BLaER1 (cell line): ENCODE data around the gene SKA2.

Source experiments
- H3K27ac ChIP-seq: shearing (Covaris generic); formaldehyde crosslinking; 2 replicates; pipeline ENCODE4 v1.8.1; 2022
- H3K27me3 ChIP-seq: shearing (Covaris generic); formaldehyde crosslinking; 2 replicates; pipeline ENCODE4 v1.8.1; 2022
- H3K36me3 ChIP-seq: shearing (Covaris generic); formaldehyde crosslinking; 2 replicates; pipeline ENCODE4 v1.8.1; 2022
- H3K4me1 ChIP-seq: shearing (Covaris generic); formaldehyde crosslinking; 2 replicates; pipeline ENCODE4 v1.8.1; 2022
- H3K4me2 ChIP-seq: shearing (Covaris generic); formaldehyde crosslinking; 2 replicates; pipeline ENCODE4 v1.8.1; 2022
- H3K4me3 ChIP-seq: shearing (Covaris generic); formaldehyde crosslinking; 2 replicates; pipeline ENCODE4 v1.8.1; 2022
- H3K9ac ChIP-seq: shearing (Covaris generic); formaldehyde crosslinking; 2 replicates; pipeline ENCODE4 v1.8.1; 2022
- H3K9me3 ChIP-seq: shearing (Covaris generic); formaldehyde crosslinking; 2 replicates; pipeline ENCODE4 v1.8.1; 2022
- H4K20me1 ChIP-seq: shearing (Covaris generic); formaldehyde crosslinking; 2 replicates; pipeline ENCODE4 v1.8.1; 2022
- Cebpa-rat ChIP-seq: shearing (Covaris generic); IDR thresholded peaks from 2 replicates; pipeline ENCODE4 v1.8.1; 2022

SKA2 gene

DNA sequence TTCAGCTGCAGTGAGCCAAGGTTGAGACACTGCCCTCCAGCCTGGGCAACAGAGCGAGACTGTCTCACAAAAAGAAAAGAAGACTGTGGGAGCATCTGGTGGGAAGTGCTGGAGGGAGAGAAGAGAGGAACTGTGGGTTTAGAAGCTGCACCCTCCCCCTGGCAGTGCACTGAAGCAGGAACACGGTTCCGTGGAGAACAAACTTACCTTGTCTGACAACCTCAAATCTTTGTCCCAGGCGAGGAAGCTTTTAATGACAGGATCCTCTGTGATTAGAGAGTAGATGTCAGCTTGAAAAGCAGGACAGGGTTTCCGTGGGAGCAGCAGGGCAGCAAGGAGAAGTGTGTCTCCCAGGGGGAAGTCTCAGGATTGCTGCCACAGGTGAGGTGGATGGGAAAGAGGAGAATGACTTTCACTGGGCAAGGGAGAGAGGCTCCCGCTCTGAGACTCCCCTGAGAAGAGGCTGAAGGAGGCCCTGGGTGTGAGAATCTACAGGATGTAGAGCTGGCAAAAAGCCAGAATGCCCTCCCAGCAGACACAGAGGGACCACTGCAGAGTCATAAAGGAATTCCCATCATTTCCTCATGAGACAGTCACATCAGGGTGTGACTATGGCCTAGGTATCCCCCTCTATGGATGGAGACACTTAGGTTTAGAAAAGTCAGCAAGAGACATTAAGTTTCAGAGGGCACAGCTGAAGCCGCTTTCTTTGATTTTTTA is 23.4 kb upstream of the SKA2 start:
- Histone ChIP-seq H3K9me3 (no peaks in the 10 kb centered on the region), H3K36me3 (peaks cover 85% of the 10 kb centered on the region), H3K4me3 (no peak overlapping the region), H3K4me2 (peak overlapping the region; percentile 49), H3K9ac (peak overlapping the region; percentile 13; the same call in 1 of the 2 replicates), H3K27me3 (no peaks in the 10 kb centered on the region), H3K4me1 (peaks cover 23% of the 10 kb centered on the region), H4K20me1 (peaks cover 8% of the 10 kb centered on the region; the same call in 1 of the 2 replicates), H3K27ac (0 out of 2 replicates have a peak overlapping the region, but pooled peaks have one; percentile 5)
- TF ChIP-seq Cebpa-rat, result no peak

DNA sequence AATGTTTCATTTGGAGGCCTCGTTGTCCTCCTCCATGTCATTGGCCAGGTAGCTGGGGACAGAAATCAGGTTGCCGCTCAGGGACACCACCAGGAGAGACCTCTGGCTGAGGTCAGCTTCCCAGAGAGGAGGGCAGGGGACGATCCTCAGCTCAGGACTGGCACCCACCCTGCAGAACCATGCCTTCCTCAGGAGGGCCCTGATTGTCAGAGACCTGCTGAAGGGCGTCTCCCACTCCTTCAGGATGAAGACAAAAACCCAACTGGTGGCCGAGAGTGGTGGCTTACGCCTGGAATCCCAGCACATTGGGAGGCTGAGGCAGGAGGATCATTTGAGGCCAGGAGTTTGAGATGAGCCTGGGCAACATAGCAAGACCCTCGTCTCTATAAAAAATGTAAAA is 20.1 kb upstream of the SKA2 start:
- H3K27ac ChIP-seq, result no peak overlapping the region
- H3K4me2 ChIP-seq, result no peak overlapping the region
- no peak overlapping the region for H3K4me3 ChIP-seq
- H3K9me3 ChIP-seq, result peaks cover 13% of the 10 kb centered on the region
- H3K27me3 ChIP-seq, result no peaks in the 10 kb centered on the region
- H3K4me1 ChIP-seq, result peaks cover 23% of the 10 kb centered on the region
- no peak overlapping the region for H3K9ac ChIP-seq
- no peak for TF ChIP-seq Cebpa-rat
- H3K36me3 ChIP-seq, result peaks cover 81% of the 10 kb centered on the region
- peaks cover 8% of the 10 kb centered on the region; the same call in 1 of the 2 replicates for H4K20me1 ChIP-seq

DNA sequence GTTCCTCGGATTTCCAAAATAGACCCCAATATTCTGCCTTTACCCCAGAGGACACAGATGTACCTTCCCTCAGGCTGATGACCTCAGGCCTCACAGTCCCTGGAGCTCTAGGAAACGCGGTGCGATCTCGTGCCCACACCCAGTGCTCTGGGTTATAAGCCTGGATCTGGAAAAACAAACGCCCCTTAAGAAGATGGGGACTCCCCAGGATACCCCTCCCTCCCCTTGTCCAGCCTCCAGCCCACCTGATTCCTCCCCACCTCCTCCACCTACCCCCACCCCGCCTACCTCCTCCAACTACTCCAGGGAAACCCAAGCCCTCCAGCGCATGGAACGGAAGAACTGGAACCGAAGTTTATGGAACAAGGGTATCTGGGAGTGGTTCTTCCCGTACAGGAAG is 19.7 kb upstream of the SKA2 start:
- no peak overlapping the region for H3K27ac ChIP-seq
- peaks cover 81% of the 10 kb centered on the region for H3K36me3 ChIP-seq
- H3K9me3 ChIP-seq, result peaks cover 13% of the 10 kb centered on the region
- no peak overlapping the region for H3K4me2 ChIP-seq
- no peak overlapping the region for H3K9ac ChIP-seq
- peaks cover 23% of the 10 kb centered on the region for H3K4me1 ChIP-seq
- no peak for TF ChIP-seq Cebpa-rat
- H3K4me3 ChIP-seq, result no peak overlapping the region
- H3K27me3 ChIP-seq, result no peaks in the 10 kb centered on the region
- peaks cover 8% of the 10 kb centered on the region; the same call in 1 of the 2 replicates for H4K20me1 ChIP-seq

DNA sequence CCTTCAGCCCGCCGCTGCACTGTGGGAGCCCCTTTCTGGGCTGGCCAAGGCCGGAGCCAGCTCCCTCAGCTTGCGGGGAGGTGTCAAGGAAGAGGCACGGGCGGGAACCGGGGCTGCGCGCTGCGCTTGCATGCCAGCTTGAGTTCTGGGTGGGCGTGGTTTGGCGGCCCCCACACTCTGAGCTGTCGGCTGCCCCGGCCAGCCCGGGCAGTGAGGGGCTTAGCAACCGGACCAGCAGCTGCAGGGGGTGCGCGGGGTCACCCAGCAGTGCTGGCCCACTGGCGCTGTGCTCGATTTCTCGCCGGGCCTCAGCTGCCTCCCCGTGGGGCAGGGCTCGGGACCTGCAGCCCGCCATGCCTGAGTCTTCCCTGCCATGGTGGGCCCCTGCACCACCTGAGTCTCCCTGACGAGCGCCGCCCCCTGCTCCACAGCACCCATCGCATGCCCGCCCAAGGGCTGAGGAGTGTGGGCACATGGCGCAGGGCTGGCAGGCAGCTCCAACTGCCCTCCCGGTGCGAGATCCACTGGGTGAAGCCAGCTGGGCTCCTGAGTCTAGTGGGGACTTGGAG is 17.5 kb upstream of the SKA2 start:
- no peaks in the 10 kb centered on the region for H3K27me3 ChIP-seq
- H3K4me2 ChIP-seq, result no peak overlapping the region
- no peak for TF ChIP-seq Cebpa-rat
- H3K4me1 ChIP-seq, result peaks cover 7% of the 10 kb centered on the region
- no peak overlapping the region for H3K27ac ChIP-seq
- H3K36me3 ChIP-seq, result peaks cover 91% of the 10 kb centered on the region
- H3K4me3 ChIP-seq, result no peak overlapping the region
- H3K9ac ChIP-seq, result no peak overlapping the region
- H4K20me1 ChIP-seq, result peaks cover 2% of the 10 kb centered on the region; the same call in 1 of the 2 replicates
- peaks cover 13% of the 10 kb centered on the region for H3K9me3 ChIP-seq

DNA sequence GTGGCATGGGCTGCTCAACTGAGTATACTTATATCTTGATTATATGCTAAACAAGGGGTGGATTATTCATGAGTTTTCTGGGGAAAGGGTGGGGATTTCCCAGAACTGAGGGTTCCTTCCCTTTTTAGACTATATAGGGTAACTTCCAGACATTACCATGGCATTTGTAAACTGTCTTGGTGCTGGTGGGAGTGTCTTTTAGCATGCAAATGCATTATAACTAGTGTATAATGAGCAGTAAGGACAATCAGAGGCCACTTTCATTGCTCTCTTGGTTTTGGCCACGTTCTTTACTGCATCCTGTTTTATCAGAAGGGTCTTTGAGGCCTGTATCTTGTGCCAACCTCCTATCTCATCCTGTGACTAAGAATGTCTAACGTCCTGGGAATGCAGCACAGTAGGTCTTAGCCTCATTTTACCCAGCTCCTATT is 12.6 kb upstream of the SKA2 start:
- peaks cover 7% of the 10 kb centered on the region for H3K9me3 ChIP-seq
- no peaks in the 10 kb centered on the region for H3K27me3 ChIP-seq
- H4K20me1 ChIP-seq, result peaks cover 5% of the 10 kb centered on the region; the same call in 1 of the 2 replicates
- H3K36me3 ChIP-seq, result peaks cover 64% of the 10 kb centered on the region
- TF ChIP-seq Cebpa-rat, result no peak
- no peaks in the 10 kb centered on the region for H3K4me1 ChIP-seq
- no peak overlapping the region for H3K4me3 ChIP-seq
- H3K27ac ChIP-seq, result no peak overlapping the region
- H3K9ac ChIP-seq, result no peak overlapping the region
- H3K4me2 ChIP-seq, result no peak overlapping the region

DNA sequence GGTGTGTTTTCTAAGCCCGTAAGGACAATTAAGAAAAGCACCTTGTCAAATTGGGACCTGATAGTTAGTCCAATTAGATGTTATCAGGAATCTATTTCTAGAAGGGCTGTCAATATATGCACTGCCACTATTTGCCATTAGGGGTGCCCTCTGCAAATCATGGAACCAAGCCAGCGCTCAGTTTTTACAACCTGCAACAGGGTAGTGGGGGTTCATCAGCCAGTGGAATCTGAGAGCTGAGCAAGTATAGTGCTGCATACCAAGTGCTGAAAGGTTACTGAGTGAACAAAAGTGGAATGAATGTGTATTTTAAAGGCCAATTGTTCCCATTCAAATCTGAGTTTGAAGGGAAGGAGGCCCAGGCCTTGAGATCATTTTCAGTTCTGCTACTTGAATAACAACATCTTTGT is 11.0 kb upstream of the SKA2 start:
- Histone ChIP-seq H3K9ac (no peak overlapping the region), H4K20me1 (0 out of 2 replicates have a peak, but pooled peaks cover 5% of the 10 kb centered on the region), H3K4me2 (peak overlapping the region; percentile 23; the same call in 1 of the 2 replicates), H3K36me3 (peaks cover 60% of the 10 kb centered on the region), H3K9me3 (no peaks in the 10 kb centered on the region), H3K27ac (no peak overlapping the region), H3K4me3 (no peak overlapping the region), H3K4me1 (no peaks in the 10 kb centered on the region), H3K27me3 (no peaks in the 10 kb centered on the region)
- no peak for TF ChIP-seq Cebpa-rat

DNA sequence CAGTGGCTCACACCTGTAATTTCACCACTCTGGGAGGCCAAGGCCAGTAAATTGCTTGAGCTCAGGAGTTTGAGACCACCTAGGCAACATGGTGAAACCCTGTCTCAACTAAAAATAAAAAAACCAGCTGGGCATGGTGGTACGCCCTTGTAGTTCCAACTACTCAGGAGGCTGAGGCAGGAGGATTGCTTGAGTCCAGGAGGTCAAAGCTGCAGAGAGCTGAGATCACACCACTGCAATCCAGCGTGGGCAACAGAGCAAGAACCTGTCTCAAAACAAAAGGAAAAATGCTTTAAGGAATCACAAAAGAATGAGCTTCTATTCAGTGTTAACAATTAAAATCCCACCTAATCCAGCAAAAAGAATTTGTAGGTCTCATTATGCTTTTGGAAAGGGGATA is 6.5 kb upstream of the SKA2 start:
- Histone ChIP-seq H3K4me3 (no peak overlapping the region), H3K36me3 (peaks cover 49% of the 10 kb centered on the region), H3K9me3 (no peaks in the 10 kb centered on the region), H3K27ac (no peak overlapping the region), H3K9ac (no peak overlapping the region), H3K4me2 (no peak overlapping the region), H3K4me1 (peaks cover 33% of the 10 kb centered on the region), H4K20me1 (0 out of 2 replicates have a peak, but pooled peaks cover 5% of the 10 kb centered on the region), H3K27me3 (no peaks in the 10 kb centered on the region)
- TF ChIP-seq Cebpa-rat, result no peak

DNA sequence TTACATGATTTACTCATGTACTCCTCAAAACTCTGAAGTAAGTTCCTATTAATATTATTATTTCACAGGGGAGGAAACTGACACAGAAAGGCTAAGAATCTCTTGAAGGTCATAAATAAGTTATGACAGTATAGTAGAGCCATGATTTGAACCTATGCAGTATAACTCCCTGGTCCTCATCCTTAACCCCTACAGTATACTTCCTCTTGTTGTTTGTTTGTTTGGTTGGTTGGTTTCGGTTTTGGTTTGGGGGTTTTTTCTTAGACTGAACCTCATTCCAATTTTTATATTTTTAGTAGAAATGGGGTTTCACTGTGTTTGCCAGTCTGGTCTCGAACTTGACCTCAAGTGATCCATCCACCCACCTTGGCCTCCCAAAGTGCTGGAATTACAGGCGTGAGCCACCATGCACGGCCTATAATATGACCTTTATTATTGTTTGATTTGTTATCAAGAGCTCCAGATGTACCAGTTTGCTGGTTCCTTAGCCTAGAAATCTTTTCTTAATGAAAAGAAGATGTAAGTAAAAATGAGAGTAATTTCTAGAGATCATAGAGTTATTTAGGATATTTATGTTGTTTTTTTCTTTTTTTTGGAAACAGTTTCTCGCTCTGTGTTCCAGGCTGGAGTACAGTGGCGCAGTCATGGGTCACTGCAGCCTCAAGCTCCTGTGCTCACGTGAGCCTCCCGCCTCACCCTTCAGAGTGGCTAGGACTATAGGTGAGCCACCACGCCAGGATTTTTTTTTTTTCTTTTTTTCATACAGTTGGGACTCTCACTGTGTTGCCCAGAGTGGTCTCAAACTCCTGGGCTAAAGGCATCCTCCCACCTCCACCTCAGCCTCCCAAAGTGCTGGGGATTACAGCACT is 5.4 kb upstream of the SKA2 start:
- no peak overlapping the region for H3K4me3 ChIP-seq
- no peak for TF ChIP-seq Cebpa-rat
- 0 out of 2 replicates have a peak, but pooled peaks cover 5% of the 10 kb centered on the region for H4K20me1 ChIP-seq
- H3K4me2 ChIP-seq, result peak overlapping the region; percentile 25
- H3K9me3 ChIP-seq, result no peaks in the 10 kb centered on the region
- peaks cover 39% of the 10 kb centered on the region for H3K4me1 ChIP-seq
- no peaks in the 10 kb centered on the region for H3K27me3 ChIP-seq
- peaks cover 49% of the 10 kb centered on the region for H3K36me3 ChIP-seq
- no peak overlapping the region for H3K9ac ChIP-seq
- 0 out of 2 replicates have a peak overlapping the region, but pooled peaks have one; percentile 8 for H3K27ac ChIP-seq

DNA sequence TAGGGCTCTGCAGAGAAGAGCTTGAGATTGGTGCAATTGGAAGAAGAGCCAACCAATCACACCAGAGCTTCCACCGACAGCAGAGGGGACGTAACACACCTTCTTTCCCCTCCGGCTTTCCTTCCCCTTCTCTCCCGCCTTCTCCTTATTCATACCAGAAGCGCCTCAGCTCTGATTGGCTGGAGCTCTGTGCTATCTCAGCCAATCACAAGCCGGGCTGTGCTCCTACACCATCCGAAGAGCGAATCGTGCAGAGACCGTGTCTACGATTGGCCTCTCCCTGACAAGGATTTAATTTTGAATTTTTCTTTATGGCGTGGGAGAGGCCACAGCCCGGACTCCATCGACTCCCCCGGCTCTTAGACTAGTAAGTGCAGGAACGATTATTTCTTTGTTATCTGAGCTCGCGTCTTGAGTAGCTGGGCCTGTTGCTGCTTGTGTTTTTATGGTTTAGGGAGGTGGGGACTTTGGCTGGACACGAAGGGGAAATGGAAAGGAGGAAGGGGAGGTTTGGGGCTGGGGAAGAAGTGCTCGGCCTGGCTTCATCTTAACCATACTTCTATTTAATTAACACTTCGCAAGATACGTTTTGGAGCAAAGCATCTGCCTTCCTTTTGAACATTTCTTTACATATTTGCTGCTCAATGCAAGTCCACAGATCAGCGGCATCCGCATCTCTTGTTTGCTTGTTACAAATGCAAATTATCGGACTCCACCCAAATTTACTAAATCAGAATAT is 622 bp upstream of the SKA2 start, which contains the start of gene PRR11:
Gene PRR11 (plus strand): TSS at position 308 of the 739 bp plus-strand sequence. CDS start 14,007 bp downstream, outside the sequence.
- TF ChIP-seq Cebpa-rat, result no peak
- peaks cover 66% of the 10 kb centered on the region for H3K4me1 ChIP-seq
- H3K27me3 ChIP-seq, result no peaks in the 10 kb centered on the region
- H3K36me3 ChIP-seq, result peaks cover 15% of the 10 kb centered on the region
- H3K27ac ChIP-seq, result peak within 1 kb of the TSS; percentile 93
- no peaks in the 10 kb centered on the region for H4K20me1 ChIP-seq
- H3K9ac ChIP-seq, result peak within 1 kb of the TSS; percentile 92
- H3K4me2 ChIP-seq, result peak within 1 kb of the TSS; percentile 90
- H3K9me3 ChIP-seq, result no peaks in the 10 kb centered on the region
- peak within 1 kb of the TSS; percentile 86 for H3K4me3 ChIP-seq
